HCT116 (cell line): ENCODE data around the gene CACNA1C. TPM values are rescaled to one million over a fixed set of nuclear protein-coding genes. Genes with fewer than 3 reads are reported as not detected.

Experiments used
- ATAC-seq: fragments of 200-7000 bp; cut with Tn5 transposase; 2 replicates; pipeline ENCODE4 v1.9.1; 2020; ENCODE audit warnings: mild to moderate bottlenecking, moderate library complexity
- BruUV-seq: library from RNA; stranded (reverse); fragments of 400-500 nt; replicated peaks from 2 replicates; lab custom pipeline; 2021; lab: Mats Ljungman, UMichigan
- CTCF ChIA-PET: fragments of 300-600 bp; sonication (Branson Sonifier 250); formaldehyde crosslinking; loops from one replicate; lab custom pipeline; 2021; ENCODE audit warnings: antibody characterized with exemption; lab: Charles Lee
- POLR2A ChIA-PET: fragments of 300-600, 350-600 bp; sonication (Branson Sonifier 250); formaldehyde crosslinking; loops from one replicate; lab custom pipeline; 2021; ENCODE audit warnings: antibody characterized with exemption; lab: Charles Lee
- RAD21 ChIA-PET, 2 experiments: fragments of 300-600 bp; sonication (Branson Sonifier 250); formaldehyde crosslinking; loops; one replicate each; lab custom pipeline; 2023; ENCODE audit warnings: low total read pairs in 2 of 2; ENCODE audit not compliant: uncharacterized antibody in 2 of 2, unreplicated experiment in 2 of 2, low non-redundant PET in 1 of 2; lab: Charles Lee
- DNase-seq: peaks from one replicate; pipeline ENCODE4 v3.0.0-alpha.2; 2010; ENCODE audit warnings: low read depth, low spot score
- H2AFZ ChIP-seq: fragments of 200-600 bp; shearing (Covaris generic), sonication (generic); 2 replicates; pipeline ENCODE4 v1.6.1; 2017; ENCODE audit warnings: low read depth, mixed run types, mixed read lengths, antibody characterized with exemption, low read length; ENCODE audit not compliant: poor library complexity, severe bottlenecking
- H3K27ac ChIP-seq: 2 replicates; pipeline ENCODE4 v1.5.1; 2012; ENCODE audit warnings: low read depth, low read length
- H3K27me3 ChIP-seq: fragments of 200-600 bp; sonication (generic); 2 replicates; pipeline ENCODE4 v1.6.1; 2016; ENCODE audit warnings: mixed run types, low read length, mixed read lengths; ENCODE audit not compliant: insufficient read depth
- H3K36me3 ChIP-seq, 2 experiments: fragments of 200-500 bp in 1 of 2; fragments of 200-600 bp in 1 of 2; sonication (Bioruptor generic) in 1 of 2; sonication (generic) in 1 of 2; 2 replicates each; pipeline versions ENCODE4 v1.5.1 to v1.6.1; 2014 to 2016; ENCODE audit warnings: low read length in 2 of 2, inconsistent platforms in 1 of 2, mixed read lengths in 1 of 2, mixed run types in 1 of 2; ENCODE audit not compliant: insufficient read depth in 2 of 2, control insufficient read depth in 1 of 2
- H3K4me1 ChIP-seq, 2 experiments: fragments of 200-600 bp in 1 of 2; sonication (generic) in 1 of 2; 2 replicates each; pipeline versions ENCODE4 v1.5.1 to v1.6.1; 2012 to 2017; ENCODE audit warnings: low read length in 2 of 2, inconsistent platforms in 1 of 2, mild to moderate bottlenecking in 1 of 2, mixed read lengths in 1 of 2, mixed run types in 1 of 2, moderate library complexity in 1 of 2; ENCODE audit not compliant: insufficient read depth in 2 of 2, control insufficient read depth in 1 of 2
- H3K4me2 ChIP-seq: fragments of 200-600 bp; sonication (generic); 2 replicates; pipeline ENCODE4 v1.6.1; 2017; ENCODE audit warnings: mixed run types, low read length, mixed read lengths
- H3K4me3 ChIP-seq, 2 experiments: fragments of 200-600 bp in 1 of 2; sonication (generic) in 1 of 2; replicated peaks in 1 of 2; 2 replicates each; pipeline ENCODE4 v1.5.1; 2011 to 2016; ENCODE audit warnings: low read length in 2 of 2, control low read depth in 1 of 2, low read depth in 1 of 2, mild to moderate bottlenecking in 1 of 2, mixed read lengths in 1 of 2, mixed run types in 1 of 2
- H3K79me2 ChIP-seq: fragments of 200-600 bp; sonication (generic); 2 replicates; pipeline ENCODE4 v1.6.1; 2017; ENCODE audit warnings: mild to moderate bottlenecking, mixed run types, low read length, moderate library complexity, mixed read lengths; ENCODE audit not compliant: insufficient read depth
- H3K9ac ChIP-seq: fragments of 200-600 bp; sonication (generic); 2 replicates; pipeline ENCODE4 v1.6.1; 2016; ENCODE audit warnings: low read length, mixed read lengths
- H3K9me2 ChIP-seq: fragments of 200-600 bp; sonication (generic), shearing (Covaris generic); 2 replicates; pipeline ENCODE4 v1.6.1; 2017; ENCODE audit warnings: mixed run types, mild to moderate bottlenecking, moderate library complexity; ENCODE audit not compliant: insufficient read depth
- H3K9me3 ChIP-seq, 2 experiments: fragments of 200-500 bp in 1 of 2; fragments of 200-600 bp in 1 of 2; sonication (Bioruptor generic) in 1 of 2; sonication (generic) in 1 of 2; 2 replicates each; pipeline ENCODE4 v1.6.1; 2014 to 2017; ENCODE audit warnings: low read length in 2 of 2, mixed read lengths in 2 of 2, inconsistent platforms in 1 of 2, low read depth in 1 of 2, mild to moderate bottlenecking in 1 of 2, mixed run types in 1 of 2, moderate library complexity in 1 of 2; ENCODE audit not compliant: control insufficient read depth in 1 of 2, insufficient read depth in 1 of 2
- H4K20me1 ChIP-seq: fragments of 200-600 bp; sonication (generic), shearing (Covaris generic); 2 replicates; pipeline ENCODE4 v1.6.1; 2017; ENCODE audit warnings: mixed run types, mild to moderate bottlenecking, moderate library complexity; ENCODE audit not compliant: insufficient read depth
- EGR1 ChIP-seq: IDR thresholded peaks from 2 replicates; pipeline ENCODE4 v1.6.1; 2012; ENCODE audit warnings: low read depth
- EZH2phosphoT487 ChIP-seq: fragments of 200-600 bp; IDR thresholded peaks from 2 replicates; pipeline ENCODE4 v1.6.1; 2018; ENCODE audit warnings: antibody characterized with exemption, borderline replicate concordance
- FOSL1 ChIP-seq: IDR thresholded peaks from 2 replicates; pipeline ENCODE4 v1.6.1; 2012; ENCODE audit warnings: low read depth
- JUND ChIP-seq: IDR thresholded peaks from 2 replicates; pipeline ENCODE4 v1.6.1; 2012
- POLR2A ChIP-seq: IDR thresholded peaks from 2 replicates; pipeline ENCODE4 v1.7.0; 2011; ENCODE audit warnings: borderline replicate concordance; ENCODE audit not compliant: insufficient read depth, insufficient read length; ENCODE audit errors: extremely low read depth
- POLR2AphosphoS5 ChIP-seq: IDR thresholded peaks from 2 replicates; pipeline ENCODE4 v1.6.1; 2011; ENCODE audit warnings: mild to moderate bottlenecking, low read depth, low read length, moderate library complexity
- RAD21 ChIP-seq: IDR thresholded peaks from 2 replicates; pipeline ENCODE4 v1.6.1; 2012; ENCODE audit warnings: low read depth, mild to moderate bottlenecking
- SIN3A ChIP-seq: IDR thresholded peaks from 2 replicates; pipeline ENCODE4 v1.6.1; 2012; ENCODE audit warnings: low read depth
- SP1 ChIP-seq: IDR thresholded peaks from 2 replicates; pipeline ENCODE4 v1.6.1; 2012; ENCODE audit warnings: low read depth
- TCF7L2 ChIP-seq: IDR thresholded peaks from 2 replicates; pipeline ENCODE4 v1.7.0; 2011; ENCODE audit warnings: borderline replicate concordance, inconsistent platforms; ENCODE audit not compliant: insufficient read depth, insufficient read length; ENCODE audit errors: extremely low read depth
- ZFX ChIP-seq: fragments of 450-650 bp; IDR thresholded peaks from 2 replicates; pipeline ENCODE4 v1.6.1; 2017
- ZNF274 ChIP-seq: fragments of 200-500 bp; sonication (Bioruptor generic); IDR thresholded peaks from 2 replicates; pipeline ENCODE4 v1.6.1; 2014; ENCODE audit warnings: mild to moderate bottlenecking, low read depth, low read length, inconsistent platforms
- intact Hi-C: fragments of 100-400 bp; cut with micrococcal nuclease; formaldehyde crosslinking; loops from 2 replicates; pipeline ENCODE4 v1.10.0; 2022
- total RNA-seq: library from RNA; stranded (reverse); gene quantifications from one replicate; pipeline ENCODE4 v1.2.1, GENCODE V29; 2021; ENCODE audit not compliant: unreplicated experiment
- TF ChIP-seq, protein P1 (sequence below): IDR thresholded peaks from 2 replicates; pipeline ENCODE4 v1.6.1; 2011; ENCODE audit warnings: mild to moderate bottlenecking, low read length, moderate library complexity; ENCODE audit not compliant: insufficient replicate concordance; ENCODE audit errors: extremely low read depth
- TF ChIP-seq, protein P2 (sequence below), 3 experiments: fragments of 200-600 bp in 1 of 3; sonication (generic) in 1 of 3; IDR thresholded peaks in 2 of 3; conservative IDR thresholded peaks in 1 of 3; 2 replicates each; pipeline ENCODE4 v1.5.1; 2012 to 2017; ENCODE audit warnings: low read depth in 2 of 3, low read length in 2 of 3, antibody characterized with exemption in 1 of 3, borderline replicate concordance in 1 of 3, control low read depth in 1 of 3, mild to moderate bottlenecking in 1 of 3, mixed read lengths in 1 of 3, mixed run types in 1 of 3, moderate library complexity in 1 of 3; ENCODE audit not compliant: insufficient read depth in 1 of 3
- TF ChIP-seq, protein P3 (sequence below): IDR thresholded peaks from 2 replicates; pipeline ENCODE4 v1.6.1; 2012
- TF ChIP-seq, protein P4 (sequence below): IDR thresholded peaks from 2 replicates; pipeline ENCODE4 v1.6.1; 2012; ENCODE audit warnings: low read depth

The CACNA1C gene
- total RNA-seq, 1 experiment from 2014 or later, result 0.05 TPM

DNA sequence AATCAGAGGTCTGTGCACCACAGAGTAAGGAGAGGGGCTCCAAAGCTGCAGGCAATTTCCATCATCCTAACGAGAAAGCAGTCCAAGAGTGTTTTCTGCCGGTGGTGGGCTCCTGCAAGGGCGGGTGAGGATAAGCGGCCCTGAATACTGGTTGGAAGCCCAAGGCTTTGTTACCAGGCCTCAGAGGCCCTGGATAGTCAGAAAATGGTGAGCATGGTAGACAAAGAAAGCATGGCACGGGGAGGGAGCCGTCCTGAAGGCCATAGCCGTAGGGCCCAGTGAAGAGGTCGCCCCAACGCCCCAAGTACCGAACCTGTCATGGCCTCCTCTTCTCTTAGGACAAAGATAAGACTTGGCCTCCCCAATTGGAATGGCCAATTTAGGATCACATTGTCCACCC, 435.3 kb downstream of the CACNA1C start:
- CTCF ChIA-PET, result no interaction called here
- Histone ChIP-seq H3K27ac (no peak overlapping the region), H3K27me3 (peaks cover 62% of the 10 kb centered on the region), H3K9me3 (no peaks in the 10 kb centered on the region), H3K9me2 (no peaks in the 10 kb centered on the region), H2AFZ (no peak overlapping the region), H3K4me2 (no peak overlapping the region), H3K9ac (no peak overlapping the region), H3K4me1 (no peaks in the 10 kb centered on the region), H4K20me1 (no peaks in the 10 kb centered on the region; the same call in 1 of the 2 replicates), H3K79me2 (no peaks in the 10 kb centered on the region), H3K4me3 (no peak overlapping the region), H3K36me3 (no peaks in the 10 kb centered on the region)
- TF ChIP-seq, protein P1, sequence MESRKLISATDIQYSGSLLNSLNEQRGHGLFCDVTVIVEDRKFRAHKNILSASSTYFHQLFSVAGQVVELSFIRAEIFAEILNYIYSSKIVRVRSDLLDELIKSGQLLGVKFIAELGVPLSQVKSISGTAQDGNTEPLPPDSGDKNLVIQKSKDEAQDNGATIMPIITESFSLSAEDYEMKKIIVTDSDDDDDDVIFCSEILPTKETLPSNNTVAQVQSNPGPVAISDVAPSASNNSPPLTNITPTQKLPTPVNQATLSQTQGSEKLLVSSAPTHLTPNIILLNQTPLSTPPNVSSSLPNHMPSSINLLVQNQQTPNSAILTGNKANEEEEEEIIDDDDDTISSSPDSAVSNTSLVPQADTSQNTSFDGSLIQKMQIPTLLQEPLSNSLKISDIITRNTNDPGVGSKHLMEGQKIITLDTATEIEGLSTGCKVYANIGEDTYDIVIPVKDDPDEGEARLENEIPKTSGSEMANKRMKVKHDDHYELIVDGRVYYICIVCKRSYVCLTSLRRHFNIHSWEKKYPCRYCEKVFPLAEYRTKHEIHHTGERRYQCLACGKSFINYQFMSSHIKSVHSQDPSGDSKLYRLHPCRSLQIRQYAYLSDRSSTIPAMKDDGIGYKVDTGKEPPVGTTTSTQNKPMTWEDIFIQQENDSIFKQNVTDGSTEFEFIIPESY, result no peak
- TF ChIP-seq, protein P2, sequence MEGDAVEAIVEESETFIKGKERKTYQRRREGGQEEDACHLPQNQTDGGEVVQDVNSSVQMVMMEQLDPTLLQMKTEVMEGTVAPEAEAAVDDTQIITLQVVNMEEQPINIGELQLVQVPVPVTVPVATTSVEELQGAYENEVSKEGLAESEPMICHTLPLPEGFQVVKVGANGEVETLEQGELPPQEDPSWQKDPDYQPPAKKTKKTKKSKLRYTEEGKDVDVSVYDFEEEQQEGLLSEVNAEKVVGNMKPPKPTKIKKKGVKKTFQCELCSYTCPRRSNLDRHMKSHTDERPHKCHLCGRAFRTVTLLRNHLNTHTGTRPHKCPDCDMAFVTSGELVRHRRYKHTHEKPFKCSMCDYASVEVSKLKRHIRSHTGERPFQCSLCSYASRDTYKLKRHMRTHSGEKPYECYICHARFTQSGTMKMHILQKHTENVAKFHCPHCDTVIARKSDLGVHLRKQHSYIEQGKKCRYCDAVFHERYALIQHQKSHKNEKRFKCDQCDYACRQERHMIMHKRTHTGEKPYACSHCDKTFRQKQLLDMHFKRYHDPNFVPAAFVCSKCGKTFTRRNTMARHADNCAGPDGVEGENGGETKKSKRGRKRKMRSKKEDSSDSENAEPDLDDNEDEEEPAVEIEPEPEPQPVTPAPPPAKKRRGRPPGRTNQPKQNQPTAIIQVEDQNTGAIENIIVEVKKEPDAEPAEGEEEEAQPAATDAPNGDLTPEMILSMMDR (IDR thresholded peaks at IDR 0.05 in 2 of 3, conservative IDR thresholded peaks at IDR 0.05 in 1 of 3; ENCODE audit: borderline replicate concordance in 1 of 3, insufficient read depth in 1 of 3, low read depth in 2 of 3, low read length in 2 of 3), result no peak
- TF ChIP-seq POLR2AphosphoS5 (no peak), ZFX (no peak), EZH2phosphoT487 (no peak), RAD21 (no peak), ZNF274 (no peak), JUND (no peak), TCF7L2 (no peak), EGR1 (no peak), SIN3A (no peak), FOSL1 (no peak), POLR2A (no peak), SP1 (no peak)
- TF ChIP-seq, protein P3, sequence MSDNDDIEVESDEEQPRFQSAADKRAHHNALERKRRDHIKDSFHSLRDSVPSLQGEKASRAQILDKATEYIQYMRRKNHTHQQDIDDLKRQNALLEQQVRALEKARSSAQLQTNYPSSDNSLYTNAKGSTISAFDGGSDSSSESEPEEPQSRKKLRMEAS, result no peak
- TF ChIP-seq, protein P4, sequence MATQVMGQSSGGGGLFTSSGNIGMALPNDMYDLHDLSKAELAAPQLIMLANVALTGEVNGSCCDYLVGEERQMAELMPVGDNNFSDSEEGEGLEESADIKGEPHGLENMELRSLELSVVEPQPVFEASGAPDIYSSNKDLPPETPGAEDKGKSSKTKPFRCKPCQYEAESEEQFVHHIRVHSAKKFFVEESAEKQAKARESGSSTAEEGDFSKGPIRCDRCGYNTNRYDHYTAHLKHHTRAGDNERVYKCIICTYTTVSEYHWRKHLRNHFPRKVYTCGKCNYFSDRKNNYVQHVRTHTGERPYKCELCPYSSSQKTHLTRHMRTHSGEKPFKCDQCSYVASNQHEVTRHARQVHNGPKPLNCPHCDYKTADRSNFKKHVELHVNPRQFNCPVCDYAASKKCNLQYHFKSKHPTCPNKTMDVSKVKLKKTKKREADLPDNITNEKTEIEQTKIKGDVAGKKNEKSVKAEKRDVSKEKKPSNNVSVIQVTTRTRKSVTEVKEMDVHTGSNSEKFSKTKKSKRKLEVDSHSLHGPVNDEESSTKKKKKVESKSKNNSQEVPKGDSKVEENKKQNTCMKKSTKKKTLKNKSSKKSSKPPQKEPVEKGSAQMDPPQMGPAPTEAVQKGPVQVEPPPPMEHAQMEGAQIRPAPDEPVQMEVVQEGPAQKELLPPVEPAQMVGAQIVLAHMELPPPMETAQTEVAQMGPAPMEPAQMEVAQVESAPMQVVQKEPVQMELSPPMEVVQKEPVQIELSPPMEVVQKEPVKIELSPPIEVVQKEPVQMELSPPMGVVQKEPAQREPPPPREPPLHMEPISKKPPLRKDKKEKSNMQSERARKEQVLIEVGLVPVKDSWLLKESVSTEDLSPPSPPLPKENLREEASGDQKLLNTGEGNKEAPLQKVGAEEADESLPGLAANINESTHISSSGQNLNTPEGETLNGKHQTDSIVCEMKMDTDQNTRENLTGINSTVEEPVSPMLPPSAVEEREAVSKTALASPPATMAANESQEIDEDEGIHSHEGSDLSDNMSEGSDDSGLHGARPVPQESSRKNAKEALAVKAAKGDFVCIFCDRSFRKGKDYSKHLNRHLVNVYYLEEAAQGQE, result no peak
- intact Hi-C loops, result no loop called here
- ATAC-seq, result no peak
- no TSS peak for BruUV-seq
- RAD21 ChIA-PET, result no interaction called here
- POLR2A ChIA-PET, result no interaction called here
- DNase-seq, result no peak
